ENCODE results near the gene ORC4. TPM values are rescaled to one million over a fixed set of nuclear protein-coding genes. Genes with fewer than 3 reads are reported as not detected.

ORC4 gene
- total RNA-seq, 2 donors from 2014 or later, result 57.8 to 61.0 TPM

- 90% methylated on average over 2 of the region's 2 CpGs; no CpG with 5 or more reads in 1 of the 2 experiments for WGBS, 2 experiments (ENCODE audit: insufficient coverage in 1 of 2, insufficient read length in 1 of 2)
- Mint-ChIP-seq H3K36me3 (ENCODE audit: low read depth) (peaks cover 3% of the 10 kb centered on the region), H3K9me3 (no peaks in the 10 kb centered on the region), H3K4me1 (peaks cover 5% of the 10 kb centered on the region), H3K27me3 (ENCODE audit: insufficient read depth) (no peaks in the 10 kb centered on the region), H3K27ac (no peak overlapping the region), H3K4me3 (no peak overlapping the region)
- Histone ChIP-seq H3K4me3 (ENCODE audit: low read length) (no peak overlapping the region), H3K36me3 (ENCODE audit: control insufficient read depth, insufficient read depth, low read length) (no peaks in the 10 kb centered on the region), H3K9me3 (ENCODE audit: control insufficient read depth, low read length) (no peaks in the 10 kb centered on the region), H3K9ac (ENCODE audit: extremely low read depth, low read length, poor library complexity, severe bottlenecking) (no peak overlapping the region), H3K4me1 (ENCODE audit: control insufficient read depth, insufficient read depth, low read length) (peaks cover 6% of the 10 kb centered on the region), H3K27ac (ENCODE audit: low read depth, low read length) (no peak overlapping the region), H3K27me3 (ENCODE audit: control insufficient read depth, insufficient read depth, low read length, poor library complexity, severe bottlenecking) (no peaks in the 10 kb centered on the region)
- TF ChIP-seq CTCF (conservative IDR thresholded peaks at IDR 0.05), result no peak
- no peak for DNase-seq
Observed at GRCh38 chr2:148063633-148064032, 43.1 kb upstream of the ORC4 start.

- H3K27ac Mint-ChIP-seq, result no peak overlapping the region
- Histone ChIP-seq H3K36me3 (ENCODE audit: control insufficient read depth, insufficient read depth, low read length) (no peaks in the 10 kb centered on the region), H3K4me1 (ENCODE audit: control insufficient read depth, insufficient read depth, low read length) (no peaks in the 10 kb centered on the region), H3K27me3 (ENCODE audit: control insufficient read depth, insufficient read depth, low read length, poor library complexity, severe bottlenecking) (no peaks in the 10 kb centered on the region), H3K27ac (ENCODE audit: low read depth, low read length) (no peak overlapping the region), H3K9ac (ENCODE audit: extremely low read depth, low read length, poor library complexity, severe bottlenecking) (no peak overlapping the region), H3K9me3 (ENCODE audit: control insufficient read depth, low read length) (no peaks in the 10 kb centered on the region), H3K4me3 (ENCODE audit: low read length) (no peak overlapping the region)
- no peak for TF ChIP-seq CTCF (conservative IDR thresholded peaks at IDR 0.05)
- no peak for DNase-seq
- peaks cover 3% of the 10 kb centered on the region for H3K4me1 Mint-ChIP-seq
- H3K36me3 Mint-ChIP-seq (ENCODE audit: low read depth), result no peaks in the 10 kb centered on the region
- no peak overlapping the region for H3K4me3 Mint-ChIP-seq
- H3K27me3 Mint-ChIP-seq (ENCODE audit: insufficient read depth), result no peaks in the 10 kb centered on the region
- H3K9me3 Mint-ChIP-seq, result no peaks in the 10 kb centered on the region
- WGBS, 2 experiments (ENCODE audit: insufficient coverage in 1 of 2, insufficient read length in 1 of 2), result 95 to 100% methylated on average over 1 of the region's 1 CpG
Observed at GRCh38 chr2:148058641-148059040, 38.1 kb upstream of the ORC4 start.

GRCh38 chr2:148052687-148053086, 32.1 kb upstream of the ORC4 start:
- Mint-ChIP-seq H3K4me1 (peaks cover 10% of the 10 kb centered on the region), H3K4me3 (no peak overlapping the region), H3K9me3 (no peaks in the 10 kb centered on the region), H3K27ac (no peak overlapping the region), H3K36me3 (ENCODE audit: low read depth) (peaks cover 3% of the 10 kb centered on the region), H3K27me3 (ENCODE audit: insufficient read depth) (no peaks in the 10 kb centered on the region)
- Histone ChIP-seq H3K27me3 (ENCODE audit: control insufficient read depth, insufficient read depth, low read length, poor library complexity, severe bottlenecking) (no peaks in the 10 kb centered on the region), H3K4me1 (ENCODE audit: control insufficient read depth, insufficient read depth, low read length) (no peaks in the 10 kb centered on the region), H3K9me3 (ENCODE audit: control insufficient read depth, low read length) (no peaks in the 10 kb centered on the region), H3K9ac (ENCODE audit: extremely low read depth, low read length, poor library complexity, severe bottlenecking) (no peak overlapping the region), H3K4me3 (ENCODE audit: low read length) (no peak overlapping the region), H3K27ac (ENCODE audit: low read depth, low read length) (no peak overlapping the region), H3K36me3 (ENCODE audit: control insufficient read depth, insufficient read depth, low read length) (no peaks in the 10 kb centered on the region)
- no peak for TF ChIP-seq CTCF (conservative IDR thresholded peaks at IDR 0.05)
- WGBS, 2 experiments (ENCODE audit: insufficient coverage in 1 of 2, insufficient read length in 1 of 2), result 91% methylated on average over 3 of the region's 3 CpGs; no CpG with 5 or more reads in 1 of the 2 experiments
- DNase-seq, result no peak

Data from endodermal cell (in vitro differentiated cells).